Loucy (cell line): ENCODE data around the gene ZNF26.

Source experiments
- H2AFZ ChIP-seq: fragments of 200-600 bp; sonication (generic); 2 replicates; pipeline ENCODE4 v1.6.0; 2016; ENCODE audit warnings: antibody characterized with exemption, mild to moderate bottlenecking, low read length, moderate library complexity
- H3F3A ChIP-seq: fragments of 200-600 bp; 2 replicates; pipeline ENCODE4 v1.6.0; 2016; ENCODE audit warnings: antibody characterized with exemption, low read depth, mild to moderate bottlenecking
- H3K27me3 ChIP-seq: fragments of 200-600 bp; sonication (generic); 2 replicates; pipeline ENCODE4 v1.6.1; 2014; ENCODE audit warnings: low read length, mild to moderate bottlenecking; ENCODE audit not compliant: insufficient read depth, poor library complexity, severe bottlenecking
- H3K36me3 ChIP-seq: fragments of 200-600 bp; sonication (generic); 2 replicates; pipeline ENCODE4 v1.6.1; 2016; ENCODE audit warnings: low read length; ENCODE audit not compliant: insufficient read depth
- H3K4me1 ChIP-seq: fragments of 200-600 bp; sonication (generic); 2 replicates; pipeline ENCODE4 v1.5.1; 2014; ENCODE audit warnings: low read length, mild to moderate bottlenecking; ENCODE audit not compliant: insufficient read depth, poor library complexity, severe bottlenecking
- H3K4me2 ChIP-seq: fragments of 200-600 bp; sonication (generic); 2 replicates; pipeline ENCODE4 v1.6.0; 2014; ENCODE audit warnings: antibody characterized with exemption, low read length, low read depth, mild to moderate bottlenecking; ENCODE audit not compliant: poor library complexity, severe bottlenecking
- H3K4me3 ChIP-seq: fragments of 200-600 bp; sonication (generic); 2 replicates; pipeline ENCODE4 v1.5.1; 2014; ENCODE audit warnings: low read length, mild to moderate bottlenecking, mixed read lengths; ENCODE audit not compliant: poor library complexity, severe bottlenecking
- H3K79me2 ChIP-seq: fragments of 200-600 bp; sonication (generic); 2 replicates; pipeline ENCODE4 v1.6.1; 2014; ENCODE audit warnings: low read length; ENCODE audit not compliant: insufficient read depth
- H3K9ac ChIP-seq: fragments of 200-600 bp; sonication (generic); 2 replicates; pipeline ENCODE4 v1.6.0; 2014; ENCODE audit warnings: mild to moderate bottlenecking, low read depth, low read length, moderate library complexity; ENCODE audit not compliant: poor library complexity, severe bottlenecking
- H3K9me2 ChIP-seq: fragments of 200-600 bp; sonication (generic); replicated peaks from 2 replicates; pipeline ENCODE4 v1.6.1; 2016; ENCODE audit warnings: low read depth, low read length, mixed read lengths
- H3K9me3 ChIP-seq: fragments of 200-600 bp; sonication (generic); 2 replicates; pipeline ENCODE4 v1.6.1; 2014; ENCODE audit warnings: mild to moderate bottlenecking, antibody characterized with exemption, low read length, low read depth; ENCODE audit not compliant: insufficient read depth
- H4K20me1 ChIP-seq: fragments of 200-600 bp; sonication (generic); 2 replicates; pipeline ENCODE4 v1.6.0; 2014; ENCODE audit warnings: antibody characterized with exemption, low read length, mild to moderate bottlenecking; ENCODE audit not compliant: insufficient read depth, poor library complexity, severe bottlenecking
- CTCF ChIP-seq: fragments of 200-600 bp; sonication (generic); conservative IDR thresholded peaks from 2 replicates; pipeline ENCODE4 v1.5.1; 2014; ENCODE audit warnings: mild to moderate bottlenecking, antibody characterized with exemption, low read length
- EZH2phosphoT487 ChIP-seq: fragments of 200-600 bp; IDR thresholded peaks from 2 replicates; pipeline ENCODE4 v1.6.1; 2018; ENCODE audit warnings: antibody characterized with exemption, mild to moderate bottlenecking, moderate library complexity, borderline replicate concordance

Gene ZNF26

GRCh38 chr12:132952371-132953162 lies 33.6 kb upstream of the ZNF26 start:
- Histone ChIP-seq H3K9ac (no peak overlapping the region), H3K4me1 (peaks cover 11% of the 10 kb centered on the region), H3F3A (peaks cover 3% of the 10 kb centered on the region; the same call in 1 of the 2 replicates), H3K9me3 (peaks cover 17% of the 10 kb centered on the region; the same call in 1 of the 2 replicates), H3K36me3 (no peaks in the 10 kb centered on the region), H3K9me2 (no peaks in the 10 kb centered on the region), H3K4me2 (no peak overlapping the region), H3K79me2 (peaks cover 14% of the 10 kb centered on the region; the same call in 1 of the 2 replicates), H3K4me3 (no peak overlapping the region), H2AFZ (no peak overlapping the region), H4K20me1 (no peaks in the 10 kb centered on the region), H3K27me3 (no peaks in the 10 kb centered on the region)
- TF ChIP-seq CTCF (no peak), EZH2phosphoT487 (no peak)

GRCh38 chr12:132953163-132953425 lies 33.1 kb upstream of the ZNF26 start:
- H3F3A ChIP-seq, result peaks cover 3% of the 10 kb centered on the region; the same call in 1 of the 2 replicates
- peaks cover 11% of the 10 kb centered on the region for H3K4me1 ChIP-seq
- peaks cover 17% of the 10 kb centered on the region; the same call in 1 of the 2 replicates for H3K9me3 ChIP-seq
- peaks cover 14% of the 10 kb centered on the region; the same call in 1 of the 2 replicates for H3K79me2 ChIP-seq
- no peaks in the 10 kb centered on the region for H3K27me3 ChIP-seq
- no peaks in the 10 kb centered on the region for H3K9me2 ChIP-seq
- no peaks in the 10 kb centered on the region for H4K20me1 ChIP-seq
- no peak overlapping the region for H3K9ac ChIP-seq
- H3K4me3 ChIP-seq, result no peak overlapping the region
- no peaks in the 10 kb centered on the region for H3K36me3 ChIP-seq
- H3K4me2 ChIP-seq, result no peak overlapping the region
- no peak for TF ChIP-seq EZH2phosphoT487
- no peak for TF ChIP-seq CTCF
- no peak overlapping the region for H2AFZ ChIP-seq

- Histone ChIP-seq H3K9ac (no peak overlapping the region), H4K20me1 (no peaks in the 10 kb centered on the region), H3K4me1 (peaks cover 11% of the 10 kb centered on the region), H3K4me2 (no peak overlapping the region), H3K9me2 (no peaks in the 10 kb centered on the region), H3K9me3 (peaks cover 15% of the 10 kb centered on the region; the same call in 1 of the 2 replicates), H3K27me3 (no peaks in the 10 kb centered on the region), H3K79me2 (peaks cover 14% of the 10 kb centered on the region; the same call in 1 of the 2 replicates), H3K4me3 (no peak overlapping the region), H3K36me3 (no peaks in the 10 kb centered on the region), H3F3A (peaks cover 3% of the 10 kb centered on the region; the same call in 1 of the 2 replicates), H2AFZ (no peak overlapping the region)
- no peak for TF ChIP-seq CTCF
- no peak for TF ChIP-seq EZH2phosphoT487
These were observed 32.4 kb upstream of the ZNF26 start for GRCh38 chr12:132953771-132954170.
